Smooth muscle cell (in vitro differentiated cells): ENCODE results near the gene PLXNB2. TPM values are rescaled to one million over a fixed set of nuclear protein-coding genes. Genes with fewer than 3 reads are reported as not detected.

Experiments
- DNase-seq: peaks from one replicate; lab custom pipeline; 2025; ENCODE audit not compliant: unreplicated experiment; lab: John Stamatoyannopoulos, UW
- H2AFZ ChIP-seq: fragments of 200-600 bp; sonication (generic); 2 replicates; pipeline ENCODE4 v1.6.0; 2016; ENCODE audit warnings: antibody characterized with exemption, low read depth, mild to moderate bottlenecking
- H3F3A ChIP-seq: fragments of 200-600 bp; sonication (generic); 2 replicates; pipeline ENCODE4 v1.6.0; 2017; ENCODE audit warnings: antibody characterized with exemption, low read depth
- H3K27ac ChIP-seq: fragments of 200-600 bp; sonication (generic); 2 replicates; pipeline ENCODE4 v1.5.1; 2016; ENCODE audit warnings: low read depth, mild to moderate bottlenecking
- H3K27me3 ChIP-seq: fragments of 200-600 bp; sonication (generic); 2 replicates; pipeline ENCODE4 v1.6.1; 2016; ENCODE audit warnings: low read depth, mild to moderate bottlenecking
- H3K36me3 ChIP-seq: fragments of 200-600 bp; sonication (generic); 2 replicates; pipeline ENCODE4 v1.5.1; 2016; ENCODE audit warnings: low read depth
- H3K4me1 ChIP-seq: fragments of 200-600 bp; sonication (generic); 2 replicates; pipeline ENCODE4 v1.5.1; 2016; ENCODE audit warnings: low read depth
- H3K4me2 ChIP-seq: fragments of 200-600 bp; sonication (generic); 2 replicates; pipeline ENCODE4 v1.6.0; 2016; ENCODE audit warnings: mild to moderate bottlenecking
- H3K4me3 ChIP-seq: fragments of 200-600 bp; sonication (generic); 2 replicates; pipeline ENCODE4 v1.5.1; 2016; ENCODE audit warnings: mild to moderate bottlenecking
- H3K79me2 ChIP-seq: fragments of 200-600 bp; sonication (generic); 2 replicates; pipeline ENCODE4 v1.6.0; 2016; ENCODE audit warnings: low read depth, mild to moderate bottlenecking
- H3K9ac ChIP-seq: fragments of 200-600 bp; sonication (generic); 2 replicates; pipeline ENCODE4 v1.6.0; 2016; ENCODE audit warnings: low read depth
- H3K9me3 ChIP-seq: fragments of 200-600 bp; sonication (generic); replicated peaks from 2 replicates; pipeline ENCODE4 v1.5.1; 2016; ENCODE audit warnings: low read depth
- H4K20me1 ChIP-seq: fragments of 200-600 bp; sonication (generic); 2 replicates; pipeline ENCODE4 v1.6.0; 2016; ENCODE audit warnings: low read depth
- WGBS: methylation state at CpG from one replicate; pipeline ENCODE4 v1.1.7; 2016; ENCODE audit warnings: low lambda C conversion rate; 5-methylcytosine and 5-hydroxymethylcytosine counted together
- polyA plus RNA-seq: library from polyadenylated mRNA; unstranded; fragments of >200 nt; fragmentation: Nextera tagmentation; extraction: Ambion mirVana; gene quantifications from 2 replicates; pipeline ENCODE4 v1.2.1, GENCODE V29; 2016
- total RNA-seq: library from RNA; depleted of rRNA; stranded (reverse); fragments of >200 nt; gene quantifications from 2 replicates; pipeline ENCODE4 v1.2.3, GENCODE V29; 2014
- TF ChIP-seq, protein P1 (sequence below): fragments of 200-600 bp; sonication (generic); IDR thresholded peaks from 2 replicates; pipeline ENCODE4 v1.5.1; 2017; ENCODE audit warnings: borderline replicate concordance, mild to moderate bottlenecking, antibody characterized with exemption; ENCODE audit not compliant: insufficient read depth, poor library complexity, severe bottlenecking

The PLXNB2 gene
- total and polyA plus RNA-seq, 2 experiments from 2014 or later: 195 to 210 TPM

DNA sequence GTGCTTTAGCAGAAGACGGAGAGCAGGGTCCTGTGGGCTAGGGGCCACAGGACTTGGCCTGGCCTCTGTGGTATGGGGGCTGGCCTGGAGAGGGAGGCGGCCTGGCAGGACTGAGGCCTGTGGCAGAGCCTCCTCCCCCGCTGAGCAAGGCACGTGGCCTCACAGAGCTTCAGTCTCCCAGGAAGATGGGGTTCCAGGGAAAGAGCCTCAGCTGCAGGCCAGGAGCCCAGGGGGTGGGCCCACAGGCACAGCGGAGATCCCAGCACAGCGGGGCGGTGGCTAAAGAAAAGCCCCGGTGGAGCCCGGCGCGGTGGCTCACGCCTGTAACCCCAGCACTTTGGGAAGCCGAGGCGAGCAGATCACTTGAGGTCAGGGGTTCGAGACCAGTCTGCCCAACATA lies 48.1 kb downstream of the PLXNB2 start:
- Histone ChIP-seq H3K9ac (no peak overlapping the region), H3K27me3 (no peaks in the 10 kb centered on the region), H3K4me1 (peaks cover 8% of the 10 kb centered on the region), H2AFZ (no peak overlapping the region), H3K36me3 (no peaks in the 10 kb centered on the region), H3K4me2 (no peak overlapping the region), H4K20me1 (no peaks in the 10 kb centered on the region), H3K4me3 (no peak overlapping the region), H3K79me2 (peaks cover 4% of the 10 kb centered on the region), H3K27ac (no peak overlapping the region), H3K9me3 (no peaks in the 10 kb centered on the region), H3F3A (no peaks in the 10 kb centered on the region)
- 94% methylated on average over 14 of the region's 15 CpGs for WGBS
- DNase-seq: no peak
- TF ChIP-seq, protein P1, sequence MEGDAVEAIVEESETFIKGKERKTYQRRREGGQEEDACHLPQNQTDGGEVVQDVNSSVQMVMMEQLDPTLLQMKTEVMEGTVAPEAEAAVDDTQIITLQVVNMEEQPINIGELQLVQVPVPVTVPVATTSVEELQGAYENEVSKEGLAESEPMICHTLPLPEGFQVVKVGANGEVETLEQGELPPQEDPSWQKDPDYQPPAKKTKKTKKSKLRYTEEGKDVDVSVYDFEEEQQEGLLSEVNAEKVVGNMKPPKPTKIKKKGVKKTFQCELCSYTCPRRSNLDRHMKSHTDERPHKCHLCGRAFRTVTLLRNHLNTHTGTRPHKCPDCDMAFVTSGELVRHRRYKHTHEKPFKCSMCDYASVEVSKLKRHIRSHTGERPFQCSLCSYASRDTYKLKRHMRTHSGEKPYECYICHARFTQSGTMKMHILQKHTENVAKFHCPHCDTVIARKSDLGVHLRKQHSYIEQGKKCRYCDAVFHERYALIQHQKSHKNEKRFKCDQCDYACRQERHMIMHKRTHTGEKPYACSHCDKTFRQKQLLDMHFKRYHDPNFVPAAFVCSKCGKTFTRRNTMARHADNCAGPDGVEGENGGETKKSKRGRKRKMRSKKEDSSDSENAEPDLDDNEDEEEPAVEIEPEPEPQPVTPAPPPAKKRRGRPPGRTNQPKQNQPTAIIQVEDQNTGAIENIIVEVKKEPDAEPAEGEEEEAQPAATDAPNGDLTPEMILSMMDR: no peak

DNA sequence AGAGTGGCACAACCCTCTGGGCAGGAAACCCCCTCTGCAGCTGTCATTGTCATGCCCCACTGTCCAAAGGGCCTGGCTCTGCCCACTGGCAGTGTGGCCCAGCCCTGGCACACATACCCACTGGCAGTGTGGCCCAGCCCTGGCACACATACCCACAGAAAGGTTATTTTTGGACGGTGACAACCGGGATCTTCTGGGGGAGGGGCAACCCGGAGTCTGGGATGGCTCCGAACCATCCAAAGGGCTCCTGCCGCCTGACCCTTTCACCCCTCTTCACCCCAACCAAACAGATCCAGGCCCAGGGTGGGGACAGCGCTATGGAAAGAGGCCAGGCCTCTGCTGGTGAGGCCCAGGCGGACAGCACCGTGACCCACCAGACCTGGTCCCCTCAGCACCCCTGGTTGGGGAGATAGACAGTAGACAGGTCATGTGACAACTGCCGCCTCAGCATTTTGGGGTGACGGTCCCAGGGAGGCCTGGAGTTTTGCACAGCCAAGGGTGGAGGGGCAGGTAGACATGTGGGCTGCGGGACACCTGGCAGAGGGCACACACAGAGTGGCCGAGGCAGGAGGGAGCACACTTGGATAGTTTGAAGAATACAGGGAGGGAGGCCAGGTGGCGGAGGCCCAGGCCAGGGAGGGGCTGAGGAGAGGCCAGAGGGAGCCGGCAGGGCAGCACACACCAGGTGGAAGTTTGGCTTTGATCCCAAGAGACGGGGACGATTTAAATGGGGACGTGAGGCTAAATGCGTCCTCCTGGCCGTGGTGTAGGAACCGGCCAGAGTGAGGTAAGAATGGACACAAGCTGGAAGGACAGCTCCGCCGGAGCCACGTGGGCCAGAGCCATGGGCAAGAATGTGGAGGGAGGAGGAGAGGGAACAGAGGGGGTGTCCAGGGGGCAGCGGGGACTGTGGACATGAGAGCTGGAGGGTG lies 48.8 kb downstream of the PLXNB2 start:
- Histone ChIP-seq H3K4me3 (no peak overlapping the region), H3K79me2 (peaks cover 4% of the 10 kb centered on the region), H3K4me2 (no peak overlapping the region), H2AFZ (no peak overlapping the region), H3F3A (no peaks in the 10 kb centered on the region), H3K4me1 (peaks cover 8% of the 10 kb centered on the region), H3K27ac (no peak overlapping the region), H4K20me1 (no peaks in the 10 kb centered on the region), H3K36me3 (no peaks in the 10 kb centered on the region), H3K27me3 (no peaks in the 10 kb centered on the region), H3K9ac (no peak overlapping the region), H3K9me3 (no peaks in the 10 kb centered on the region)
- TF ChIP-seq, protein P1: no peak
- WGBS: 93% methylated on average over 24 of the region's 24 CpGs
- no peak for DNase-seq

DNA sequence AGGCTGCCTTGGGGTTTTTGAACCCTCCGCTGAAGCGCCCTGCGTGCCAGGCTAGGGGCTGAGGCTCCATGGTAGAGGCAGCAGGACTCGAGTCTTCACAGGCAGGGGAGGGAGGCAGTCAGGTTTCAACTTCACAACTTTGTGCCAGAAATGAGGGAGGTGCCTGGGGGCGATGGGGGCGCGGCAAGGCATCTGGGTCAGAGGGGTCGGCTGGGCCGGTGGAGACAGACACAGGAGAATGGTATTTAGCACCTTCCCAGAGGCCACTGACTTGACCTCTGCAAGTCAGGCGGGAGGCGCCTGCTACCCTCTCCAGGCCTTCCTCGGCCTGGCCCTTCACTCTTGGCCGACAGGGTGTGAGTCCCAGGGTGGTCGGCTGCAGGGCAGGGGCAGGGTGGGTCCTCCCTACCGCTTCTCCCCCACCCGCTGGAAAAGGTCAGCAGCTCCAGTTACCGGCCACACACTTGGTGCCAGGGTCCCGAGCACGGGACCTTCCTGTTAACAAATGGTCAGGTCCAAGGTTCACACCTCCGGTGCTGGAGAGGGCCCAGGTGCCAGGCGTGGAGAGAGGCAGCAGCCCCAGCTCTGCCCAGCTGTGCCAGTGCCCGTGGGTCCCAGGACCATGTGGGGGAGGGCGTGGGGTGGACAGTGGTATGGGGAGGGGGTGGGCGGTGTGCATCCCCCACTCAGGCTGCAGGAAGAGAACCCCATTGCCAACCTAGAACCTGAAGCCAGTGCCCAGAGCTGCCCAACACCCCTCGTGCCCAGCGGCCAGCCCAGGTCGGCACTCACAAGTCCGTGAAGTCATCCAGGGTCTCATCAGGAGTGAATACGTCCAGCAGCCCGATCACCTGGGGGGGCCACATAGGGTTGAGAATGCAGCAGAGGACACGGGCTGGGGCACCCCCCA lies 49.7 kb downstream of the PLXNB2 start:
- no peaks in the 10 kb centered on the region for H3K9me3 ChIP-seq
- no peak for DNase-seq
- H3K27ac ChIP-seq: no peak overlapping the region
- peaks cover 4% of the 10 kb centered on the region for H3K79me2 ChIP-seq
- peaks cover under 1% of the 10 kb centered on the region for H3F3A ChIP-seq
- H3K4me3 ChIP-seq: no peak overlapping the region
- no peaks in the 10 kb centered on the region for H3K36me3 ChIP-seq
- 81% methylated on average over 28 of the region's 31 CpGs for WGBS
- TF ChIP-seq, protein P1: no peak
- no peaks in the 10 kb centered on the region for H3K27me3 ChIP-seq
- no peak overlapping the region for H2AFZ ChIP-seq
- H4K20me1 ChIP-seq: no peaks in the 10 kb centered on the region
- H3K4me2 ChIP-seq: no peak overlapping the region
- H3K4me1 ChIP-seq: peaks cover 8% of the 10 kb centered on the region
- H3K9ac ChIP-seq: no peak overlapping the region
